HG03354 (cell line): Measurements from ENCODE around the gene HCFC1.
A peak's percentile ranks its signal among the peaks of the same experiment; 100 is the strongest.

ENCODE experiments used
- ATAC-seq: cut with Tn5 transposase; IDR thresholded peaks from one replicate; pipeline ENCODE4 v1.9.1; 2021; ENCODE audit warnings: mild to moderate bottlenecking; ENCODE audit not compliant: unreplicated experiment, poor library complexity, severe bottlenecking

Gene HCFC1

GRCh38 chrX:153961292-153961691, 10.3 kb downstream of the HCFC1 start:
- ATAC-seq, result no peak

- ATAC-seq, result no peak
These were observed 10.8 kb downstream of the HCFC1 start for GRCh38 chrX:153960786-153961185.

- no peak for ATAC-seq
These were observed 11.5 kb downstream of the HCFC1 start for GRCh38 chrX:153960077-153960476.

- no peak for ATAC-seq
These were observed 12.0 kb downstream of the HCFC1 start for GRCh38 chrX:153959649-153960048.

- ATAC-seq, result no peak
These were observed 13.0 kb downstream of the HCFC1 start for GRCh38 chrX:153958605-153959004.

GRCh38 chrX:153957224-153957623, 14.4 kb downstream of the HCFC1 start:
- no peak for ATAC-seq

- ATAC-seq, result no peak
These were observed 15.3 kb downstream of the HCFC1 start for GRCh38 chrX:153956044-153956907.

- no peak for ATAC-seq
These were observed 16.3 kb downstream of the HCFC1 start for GRCh38 chrX:153955228-153955732.

- no peak for ATAC-seq
These were observed 16.9 kb downstream of the HCFC1 start for GRCh38 chrX:153954558-153955227.

- ATAC-seq, result no peak
These were observed 17.6 kb downstream of the HCFC1 start for GRCh38 chrX:153953892-153954557.

- ATAC-seq, result peak; percentile 78
These were observed 18.2 kb downstream of the HCFC1 start for GRCh38 chrX:153953342-153953830.

- ATAC-seq, result no peak
These were observed 19.1 kb downstream of the HCFC1 start for GRCh38 chrX:153952373-153953026.

GRCh38 chrX:153951683-153952372, 19.8 kb downstream of the HCFC1 start:
- no peak for ATAC-seq

- ATAC-seq, result no peak
These were observed 21.5 kb downstream of the HCFC1 start for GRCh38 chrX:153950127-153950526.

GRCh38 chrX:153948847-153949805, 22.5 kb downstream of the HCFC1 start:
- no peak for ATAC-seq

GRCh38 chrX:153948002-153948466, 23.6 kb downstream of the HCFC1 start:
- no peak for ATAC-seq

- ATAC-seq, result peak; percentile 88
These were observed 24.4 kb downstream of the HCFC1 start for GRCh38 chrX:153947009-153947769.
